ENCODE data around the gene ITGAE.

The ITGAE gene

DNA sequence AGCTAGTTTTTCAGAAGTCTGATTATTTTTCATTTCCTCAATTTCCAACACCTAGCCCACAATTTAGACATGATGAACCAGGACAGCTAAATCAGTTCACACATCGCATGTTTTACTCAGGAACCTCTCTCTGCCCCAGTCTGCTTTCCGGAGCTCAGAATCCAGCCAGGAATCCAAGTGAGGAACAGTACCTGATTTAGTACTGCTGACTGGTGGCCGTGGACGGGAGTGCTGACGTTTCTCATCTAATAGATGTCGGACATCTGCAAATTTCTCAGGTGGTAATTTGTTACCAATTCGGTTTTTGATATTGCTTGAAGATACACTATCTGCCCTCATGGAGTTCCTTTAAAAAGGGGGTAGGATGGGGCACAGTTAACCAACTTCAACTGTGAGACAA, 14.9 kb upstream of the ITGAE start:
- no peak for DNase-seq (ENCODE audit: low read depth)

GRCh38 chr17:3815122-3815521, 14.1 kb upstream of the ITGAE start:
- DNase-seq (ENCODE audit: low read depth), result no peak

DNA sequence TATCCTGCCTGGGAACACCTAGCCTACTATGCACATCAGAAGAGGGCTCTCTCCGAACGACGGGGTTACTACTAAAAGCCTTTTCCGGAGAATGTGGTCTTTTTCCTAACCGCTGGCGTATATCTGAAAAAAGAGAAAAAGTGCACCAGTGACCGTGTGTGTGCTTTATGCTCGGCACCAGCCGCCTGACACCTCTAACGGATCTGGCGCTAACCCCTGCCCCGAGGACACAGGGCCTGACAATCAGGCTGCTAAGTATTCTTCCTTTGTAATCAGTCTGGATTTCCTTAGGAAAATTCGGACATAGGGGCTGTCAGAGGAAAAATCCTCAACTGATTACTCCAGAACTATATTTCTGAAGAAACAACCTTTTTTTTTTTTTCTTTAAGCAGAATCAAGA, 13.4 kb upstream of the ITGAE start:
- no peak for DNase-seq (ENCODE audit: low read depth)

- no peak for DNase-seq (ENCODE audit: low read depth)
These were observed 12.2 kb upstream of the ITGAE start for GRCh38 chr17:3813171-3813570.

DNA sequence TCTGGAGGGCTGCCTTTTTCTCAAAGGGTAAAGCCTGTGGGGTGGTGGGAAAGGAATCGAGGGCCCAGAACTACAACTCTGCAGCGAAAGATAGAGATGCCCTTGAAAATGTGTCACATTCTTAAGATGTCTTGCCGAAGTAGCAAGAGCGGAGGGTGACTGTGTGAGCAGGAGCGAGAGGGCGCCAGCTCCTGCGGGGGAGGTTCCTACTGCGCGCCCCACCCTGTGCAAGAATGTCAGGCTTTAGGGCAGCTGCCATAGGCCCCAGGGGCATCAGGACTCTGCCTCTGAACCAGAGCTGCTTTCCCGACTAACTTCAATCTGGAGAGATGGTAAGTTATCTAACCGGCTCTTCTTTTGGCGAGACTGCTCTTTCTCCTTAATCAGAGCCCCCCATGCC, 11.8 kb upstream of the ITGAE start:
- DNase-seq (ENCODE audit: low read depth), result no peak

- no peak for DNase-seq (ENCODE audit: low read depth)
These were observed 11.3 kb upstream of the ITGAE start for GRCh38 chr17:3812284-3812683.

DNA sequence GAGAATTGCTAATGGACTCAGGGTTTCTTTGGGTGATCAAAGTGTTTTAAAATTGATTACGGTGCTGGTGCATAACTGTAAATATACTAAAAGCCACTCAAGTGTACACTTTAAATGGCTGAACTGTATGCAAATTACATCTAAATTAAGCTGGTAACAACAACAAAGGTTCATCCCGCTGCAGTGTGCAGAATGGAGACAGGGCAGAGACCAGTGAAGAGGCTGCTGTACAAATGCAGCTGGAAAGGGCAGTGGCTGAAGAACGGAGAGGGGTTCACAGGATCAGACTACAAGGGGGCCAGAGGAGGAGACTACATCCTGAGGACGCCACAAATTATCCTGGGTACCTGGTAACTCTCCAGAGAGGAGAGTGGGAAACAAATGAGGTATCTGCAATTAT, 9.0 kb upstream of the ITGAE start:
- no peak for DNase-seq (ENCODE audit: low read depth)

DNA sequence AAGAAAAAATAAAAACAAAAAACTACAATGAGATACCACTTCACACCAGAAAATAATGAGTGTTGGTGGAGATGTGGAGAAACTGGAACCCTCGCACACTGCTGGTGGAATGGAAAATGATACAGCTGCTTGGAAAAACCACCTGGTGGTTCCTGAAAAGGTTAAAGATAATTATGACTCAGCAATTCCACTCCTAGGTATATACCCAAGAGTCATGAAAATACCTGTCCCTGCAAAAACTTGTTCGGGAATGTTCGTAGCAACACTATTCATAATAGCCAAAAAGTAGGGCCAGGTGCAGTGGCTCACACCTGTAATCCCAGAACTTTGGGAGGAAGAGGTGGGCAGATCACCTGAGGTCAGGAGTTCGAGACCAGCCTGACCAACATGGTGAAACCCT, 8.1 kb upstream of the ITGAE start:
- no peak for DNase-seq (ENCODE audit: low read depth)

- no peak for DNase-seq (ENCODE audit: low read depth)
These were observed 7.7 kb upstream of the ITGAE start for GRCh38 chr17:3808701-3809100.

DNA sequence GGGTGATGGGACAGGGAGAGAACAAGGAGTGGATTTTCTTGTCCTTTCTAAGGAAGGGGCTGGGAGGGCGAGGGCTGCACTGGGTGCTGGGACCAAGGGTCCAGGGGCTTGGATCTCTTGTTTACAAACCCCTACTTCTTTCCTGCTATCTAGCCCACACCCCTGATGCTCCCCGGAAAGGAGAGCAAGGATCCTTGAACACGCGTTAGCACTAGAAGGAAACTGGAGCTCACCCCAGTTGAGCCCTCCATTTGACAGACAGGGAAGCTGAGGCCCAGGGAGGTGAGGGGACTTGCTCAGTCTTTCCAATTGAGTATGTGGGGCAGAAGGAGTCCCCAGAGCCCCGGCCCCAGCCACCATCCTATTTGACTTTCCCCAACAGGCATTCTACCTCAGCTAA, 4.6 kb upstream of the ITGAE start:
- no peak for DNase-seq (ENCODE audit: low read depth)

GRCh38 chr17:3804503-3804931, 3.5 kb upstream of the ITGAE start:
- no peak for DNase-seq (ENCODE audit: low read depth)

DNA sequence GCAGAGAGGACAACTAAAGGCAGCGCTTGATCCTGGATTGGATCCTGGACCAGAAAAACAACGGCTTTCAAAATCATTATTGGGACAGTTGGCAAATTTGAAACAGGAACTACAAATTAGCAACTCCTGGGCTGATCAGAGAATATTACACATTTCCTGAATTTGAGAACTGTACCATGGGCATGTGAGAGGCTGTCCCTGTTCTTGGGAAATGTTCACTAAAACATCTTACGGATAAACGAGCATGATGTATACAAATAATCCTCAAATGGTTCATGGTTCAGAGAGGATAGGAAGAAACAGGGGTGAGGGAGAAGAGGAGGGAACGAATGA, 2.3 kb upstream of the ITGAE start:
- DNase-seq (ENCODE audit: low read depth), result no peak

DNA sequence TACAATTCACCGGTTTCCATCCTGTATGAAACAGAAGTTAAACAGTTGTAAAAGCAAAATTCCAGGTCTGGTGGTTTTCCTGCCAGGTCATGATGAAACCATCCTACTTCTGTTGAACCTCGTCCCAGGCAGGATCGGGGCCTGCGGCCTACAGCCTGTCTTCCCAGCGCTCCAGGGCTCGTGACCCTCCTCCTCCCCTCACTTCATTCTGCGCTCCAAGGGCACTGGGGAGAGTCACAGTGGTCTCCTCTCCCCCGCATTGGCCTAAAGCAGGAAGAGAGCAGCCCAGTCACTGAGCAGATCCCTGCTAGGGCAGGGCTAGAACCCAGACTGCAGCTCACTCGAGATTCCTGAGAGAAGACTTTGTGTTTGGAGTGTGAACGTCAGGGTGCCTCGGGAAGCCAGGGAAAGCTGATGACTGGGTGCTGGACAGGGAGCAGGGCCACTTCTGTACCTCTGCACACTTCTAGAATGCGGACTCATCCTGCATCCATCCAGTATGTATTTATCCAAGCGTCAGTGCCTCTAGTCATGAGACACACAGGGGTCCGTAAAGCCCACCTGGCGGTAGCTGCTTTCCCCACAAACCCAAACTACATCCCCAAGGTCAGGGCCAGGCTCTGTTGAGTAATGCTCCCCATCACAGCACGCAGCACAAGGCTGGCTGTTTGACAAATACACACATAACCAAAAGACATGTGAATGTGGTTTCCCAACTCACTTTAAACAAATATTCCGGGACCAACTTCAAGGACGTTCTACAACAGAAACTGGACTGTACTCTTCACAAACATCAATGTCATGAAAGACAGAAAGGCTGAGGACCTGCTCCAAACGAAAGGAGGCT, 1.7 kb upstream of the ITGAE start:
- DNase-seq (ENCODE audit: low read depth), result no peak

DNA sequence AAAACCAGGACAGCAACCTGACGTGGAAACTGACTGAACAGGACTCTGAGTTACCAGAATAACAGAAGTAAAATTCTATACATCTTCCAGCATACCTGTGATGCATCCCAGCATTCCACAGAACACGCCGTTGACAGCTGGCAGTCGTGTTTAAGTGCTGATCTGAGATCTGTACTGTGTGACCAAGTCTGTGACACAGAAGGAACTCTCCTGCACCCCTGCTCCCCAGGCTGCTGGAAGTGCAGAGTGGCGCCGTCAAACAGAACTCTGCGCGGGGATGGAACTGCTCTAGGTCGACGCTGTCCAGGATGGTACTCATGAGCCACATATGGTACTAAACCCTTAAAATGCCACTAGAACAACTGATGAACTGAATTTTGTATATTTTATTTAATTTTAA, 804 bp upstream of the ITGAE start:
- DNase-seq (ENCODE audit: low read depth), result no peak

DNA sequence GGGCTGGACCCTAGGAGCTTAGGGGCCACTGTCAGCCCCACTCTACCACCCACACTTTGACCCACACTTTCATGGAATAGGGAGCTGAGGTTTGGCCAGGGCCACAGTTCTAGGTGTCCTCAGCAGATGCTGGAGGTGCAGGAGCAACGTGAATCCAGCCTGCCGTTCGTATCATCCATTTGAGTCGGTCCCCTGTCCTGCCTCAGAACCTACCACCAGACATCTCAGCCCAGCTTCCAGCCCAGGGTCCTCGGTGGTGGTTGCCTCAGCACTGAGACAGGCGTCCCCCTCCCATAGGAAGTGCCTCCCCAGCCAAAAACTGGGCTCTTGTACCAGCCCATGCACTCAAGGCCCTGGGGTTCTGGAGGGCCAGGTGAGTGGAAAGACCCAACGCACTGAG, 359 bp upstream of the ITGAE start:
- DNase-seq (ENCODE audit: low read depth), result no peak

DNA sequence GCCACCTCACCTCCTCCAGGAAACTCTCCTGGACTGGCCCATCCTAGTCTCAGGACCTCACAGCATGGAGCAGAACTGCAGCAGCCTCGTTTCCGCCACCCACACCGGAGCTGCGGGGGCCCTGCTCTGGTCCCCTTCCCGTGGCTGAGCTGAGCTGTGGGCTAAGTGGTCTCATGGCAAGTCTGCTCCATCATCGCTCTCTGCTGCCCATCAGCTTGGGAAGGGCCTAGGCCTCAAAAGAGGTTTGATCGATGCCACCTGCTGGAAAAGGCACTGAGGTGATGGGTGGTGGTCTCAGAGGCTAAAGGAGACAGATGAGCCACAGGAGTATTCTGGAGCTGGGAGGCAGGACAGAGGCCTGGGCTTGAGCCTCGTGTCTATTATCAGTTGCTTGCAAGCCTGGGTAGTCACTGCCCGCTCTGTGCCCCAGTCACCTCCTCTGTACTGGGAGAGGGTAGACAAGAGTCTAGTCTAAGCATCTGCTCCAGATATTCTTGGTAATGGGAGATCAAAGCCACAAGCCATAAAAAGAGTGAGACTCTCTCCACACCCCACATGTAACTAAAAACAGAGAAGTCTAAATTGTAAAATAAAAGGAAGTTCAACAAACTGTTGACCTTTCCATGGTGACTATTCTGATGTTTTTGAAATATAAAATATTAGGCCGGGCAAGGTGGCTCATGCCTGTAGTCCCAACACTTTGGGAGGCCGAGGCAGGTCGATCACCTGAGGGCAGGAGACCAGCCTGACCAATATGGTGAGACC, 1.6 kb downstream of the ITGAE start:
- DNase-seq (ENCODE audit: low read depth), result no peak

DNA sequence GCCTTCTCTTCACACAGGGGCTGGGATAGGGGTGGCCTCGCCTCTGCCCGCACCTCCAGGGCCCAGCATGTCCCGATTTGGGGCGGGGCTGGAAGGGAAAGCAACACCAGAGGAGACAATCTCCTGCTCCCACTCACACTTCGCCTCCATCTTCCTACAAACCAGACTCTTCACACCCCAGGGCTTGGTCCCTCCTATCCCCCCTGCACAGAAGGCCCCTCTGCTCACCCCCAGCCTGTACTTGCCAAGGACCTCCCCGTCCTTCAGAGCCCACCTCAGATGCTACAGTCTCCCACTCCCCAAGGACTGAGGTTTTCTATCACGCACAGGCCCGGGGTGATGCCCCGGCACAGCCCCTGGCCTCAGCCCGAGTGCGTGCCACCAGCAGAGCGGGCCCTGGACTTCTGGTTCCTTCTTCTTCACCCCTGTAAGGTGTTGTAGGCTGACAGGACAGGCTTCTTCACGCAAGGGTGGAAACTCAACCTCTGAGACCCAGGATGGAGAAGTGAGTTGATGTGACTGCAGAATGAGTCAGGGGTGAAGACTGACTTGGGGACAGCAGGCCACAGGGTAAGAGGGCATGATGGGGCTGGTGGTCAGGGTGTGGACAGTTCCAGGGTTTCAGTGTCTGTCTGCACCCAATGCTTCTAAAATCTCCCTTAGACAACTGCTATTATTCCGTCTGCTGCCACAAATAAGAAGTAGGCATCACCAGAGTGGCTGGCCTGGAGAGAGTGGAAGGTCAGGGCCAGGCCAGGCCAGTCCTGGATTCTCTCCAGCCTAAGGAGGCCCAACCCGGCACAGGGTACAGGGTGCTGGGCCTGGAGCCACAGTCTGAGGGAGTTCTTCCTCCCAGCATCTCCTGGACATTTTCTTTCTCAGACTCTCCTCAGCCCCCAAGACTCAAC, 2.5 kb downstream of the ITGAE start:
- no peak for DNase-seq (ENCODE audit: low read depth)

- DNase-seq (ENCODE audit: low read depth), result no peak
These were observed 4.2 kb downstream of the ITGAE start for GRCh38 chr17:3796822-3797170.

DNA sequence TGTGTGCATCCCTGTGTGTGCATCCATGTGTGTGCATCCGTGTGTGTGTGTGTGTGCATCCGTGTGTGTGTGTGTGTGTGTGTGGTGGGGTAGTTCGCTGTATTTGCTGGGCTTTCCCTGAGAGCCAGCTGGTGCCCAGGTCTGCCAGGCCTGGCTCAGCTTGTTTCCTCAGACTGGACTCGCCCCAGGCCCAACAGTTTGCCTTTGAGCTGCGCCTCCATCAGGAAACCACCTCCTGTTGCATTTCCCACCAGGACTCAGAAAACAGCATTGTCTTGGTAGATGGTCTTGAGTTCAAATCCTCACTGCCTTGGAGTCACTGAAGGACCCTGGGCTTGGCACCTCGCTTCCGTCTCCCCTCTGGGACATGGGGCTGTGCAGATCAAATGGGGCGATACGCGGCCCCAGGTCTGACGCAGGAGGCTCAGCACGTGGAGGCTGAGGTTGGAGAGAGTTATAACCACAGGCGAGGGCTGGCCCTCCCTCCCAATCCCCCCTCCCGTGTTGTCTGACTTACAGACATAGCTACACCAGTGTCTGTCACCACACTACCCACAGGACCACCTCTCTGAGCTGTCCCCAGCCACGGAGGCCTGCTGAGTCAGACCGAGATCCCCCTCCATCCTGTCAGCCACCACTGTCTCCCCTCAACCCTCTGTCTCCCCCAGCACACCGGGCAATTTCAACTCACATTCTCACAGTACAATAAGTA, 4.7 kb downstream of the ITGAE start:
- DNase-seq (ENCODE audit: low read depth), result no peak

GRCh38 chr17:3795390-3796102, 5.4 kb downstream of the ITGAE start:
- DNase-seq (ENCODE audit: low read depth), result no peak

Data from CMK (cell line).